H1 (cell line): ENCODE data around the gene VPS25. TPM values are rescaled to one million over a fixed set of nuclear protein-coding genes. Genes with fewer than 3 reads are reported as not detected.

ENCODE experiments used
- CBX5 ChIP-seq: fragments of 300-800, 300-1000 bp; sonication (generic); IDR thresholded peaks from 2 replicates; pipeline ENCODE4 v1.7.1; 2016; ENCODE audit warnings: antibody characterized with exemption, low read length, low read depth
- JUN ChIP-seq: IDR thresholded peaks from 2 replicates; pipeline ENCODE4 v1.6.1; 2011; ENCODE audit warnings: low read depth, mild to moderate bottlenecking, improper control_type of control experiment, low read length
- RBBP5 ChIP-seq: IDR thresholded peaks from 2 replicates; pipeline ENCODE4 v1.7.1; 2012; ENCODE audit warnings: low read depth, mild to moderate bottlenecking, inconsistent platforms, low read length, moderate library complexity, borderline replicate concordance
- RFX5 ChIP-seq: IDR thresholded peaks from 2 replicates; pipeline ENCODE4 v1.6.1; 2011; ENCODE audit warnings: low read depth, low read length, improper control_type of control experiment, borderline replicate concordance
- SIX5 ChIP-seq: IDR thresholded peaks from 2 replicates; pipeline ENCODE4 v1.6.1; 2011; ENCODE audit warnings: mild to moderate bottlenecking, low read depth, low read length
- TEAD4 ChIP-seq: IDR thresholded peaks from 2 replicates; pipeline ENCODE4 v1.6.1; 2012; ENCODE audit warnings: low read depth, low read length, inconsistent platforms, mixed read lengths
- polyA plus RNA-seq, 7 experiments: library from polyadenylated mRNA; depleted of rRNA in 3 of 7; stranded (reverse) in 5 of 7; unstranded in 2 of 7; fragments of >200 nt in 5 of 7; fragments of 200-250 nt in 2 of 7; gene quantifications; 1 replicate in 5 of 7; 2 replicates in 1 of 7; 4 replicates in 1 of 7; pipeline versions ENCODE4 v1.2.1 to v1.2.3, GENCODE V29; 2011 to 2013; ENCODE audit warnings: missing spikeins in 2 of 7, mixed read lengths in 2 of 7
- total RNA-seq: library from RNA; stranded (reverse); fragmentation: NEBNext Ultra II Directional; extraction: Animal tissue kit (Norgen Biotek cat#: 25700); gene quantifications from 2 replicates; pipeline ENCODE4 v1.2.1, GENCODE V29; 2021

Gene VPS25
- total and polyA plus RNA-seq, 2 of the 8 experiments (the other 6 are each of a cell fraction or from before 2014, with no cell fraction given), result 88.2 to 188 TPM

DNA sequence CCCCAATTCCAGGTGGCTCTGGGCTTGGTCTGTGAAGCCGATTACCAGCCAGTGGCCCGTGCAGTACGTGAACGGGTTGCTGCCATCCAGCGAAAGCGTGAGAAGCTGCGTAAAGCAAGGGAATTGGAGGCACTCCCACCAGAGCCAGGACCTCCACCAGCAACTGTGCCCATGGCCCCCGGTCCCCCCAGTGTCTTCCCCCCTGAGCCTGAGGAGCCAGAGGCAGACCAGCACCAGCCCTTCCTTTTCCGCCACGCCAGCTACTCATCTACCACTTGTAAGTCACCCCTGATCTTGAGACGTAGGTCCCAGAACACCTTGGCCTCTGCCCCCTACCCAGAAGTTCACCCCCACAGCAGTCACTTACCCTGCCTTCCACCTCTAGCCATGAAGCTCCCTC is 14.0 kb downstream of the VPS25 start (continued):
- TF ChIP-seq RBBP5 (no peak), RFX5 (no peak), SIX5 (no peak), JUN (no peak), TEAD4 (no peak), CBX5 (no peak)
